Measurements from ENCODE around the gene EFHB.

Gene EFHB

GRCh38 chr3:19898721-19899120 is 35.3 kb downstream of the EFHB start:
- TF ChIP-seq GATA3 (IDR thresholded peaks at IDR 0.05; ENCODE audit: low read depth, low read length) = no peak
- no peak for TF ChIP-seq GATA2 (IDR thresholded peaks at IDR 0.05; ENCODE audit: low read depth, low read length)

GRCh38 chr3:19891740-19892139 is 42.3 kb downstream of the EFHB start:
- TF ChIP-seq GATA3 (IDR thresholded peaks at IDR 0.05; ENCODE audit: low read depth, low read length) (no peak), GATA2 (IDR thresholded peaks at IDR 0.05; ENCODE audit: low read depth, low read length) (no peak)

GRCh38 chr3:19888428-19889152 is 45.4 kb downstream of the EFHB start:
- TF ChIP-seq GATA2 (IDR thresholded peaks at IDR 0.05; ENCODE audit: low read depth, low read length) (no peak), GATA3 (IDR thresholded peaks at IDR 0.05; ENCODE audit: low read depth, low read length) (no peak)

GRCh38 chr3:19886404-19886803 is 47.6 kb downstream of the EFHB start:
- TF ChIP-seq GATA3 (IDR thresholded peaks at IDR 0.05; ENCODE audit: low read depth, low read length) = no peak
- no peak for TF ChIP-seq GATA2 (IDR thresholded peaks at IDR 0.05; ENCODE audit: low read depth, low read length)

- TF ChIP-seq GATA2 (IDR thresholded peaks at IDR 0.05; ENCODE audit: low read depth, low read length) (no peak), GATA3 (IDR thresholded peaks at IDR 0.05; ENCODE audit: low read depth, low read length) (no peak)
Observed at GRCh38 chr3:19885468-19885867, 48.5 kb downstream of the EFHB start.

- no peak for TF ChIP-seq GATA3 (IDR thresholded peaks at IDR 0.05; ENCODE audit: low read depth, low read length)
- no peak for TF ChIP-seq GATA2 (IDR thresholded peaks at IDR 0.05; ENCODE audit: low read depth, low read length)
Observed at GRCh38 chr3:19881852-19882251, 52.2 kb downstream of the EFHB start.

- TF ChIP-seq GATA3 (IDR thresholded peaks at IDR 0.05; ENCODE audit: low read depth, low read length) (no peak), GATA2 (IDR thresholded peaks at IDR 0.05; ENCODE audit: low read depth, low read length) (no peak)
Observed at GRCh38 chr3:19881036-19881435, 53.0 kb downstream of the EFHB start.

GRCh38 chr3:19877656-19878055 is 56.4 kb downstream of the EFHB start:
- TF ChIP-seq GATA2 (IDR thresholded peaks at IDR 0.05; ENCODE audit: low read depth, low read length) (no peak), GATA3 (IDR thresholded peaks at IDR 0.05; ENCODE audit: low read depth, low read length) (no peak)

- TF ChIP-seq GATA2 (IDR thresholded peaks at IDR 0.05; ENCODE audit: low read depth, low read length) (0 out of 2 replicates have a peak, but pooled peaks have one; percentile 36), GATA3 (IDR thresholded peaks at IDR 0.05; ENCODE audit: low read depth, low read length) (no peak)
Observed at GRCh38 chr3:19866751-19867347, 67.2 kb downstream of the EFHB start.
